ENCODE measurements around the gene FOXN3. TPM values are rescaled to one million over a fixed set of nuclear protein-coding genes. Genes with fewer than 3 reads are reported as not detected.
A peak's percentile ranks its signal among the peaks of the same experiment; 100 is the strongest.

The FOXN3 gene
- total and polyA plus RNA-seq, 8 donors, result 43.5 to 80.7 (median 49.1) TPM

DNA sequence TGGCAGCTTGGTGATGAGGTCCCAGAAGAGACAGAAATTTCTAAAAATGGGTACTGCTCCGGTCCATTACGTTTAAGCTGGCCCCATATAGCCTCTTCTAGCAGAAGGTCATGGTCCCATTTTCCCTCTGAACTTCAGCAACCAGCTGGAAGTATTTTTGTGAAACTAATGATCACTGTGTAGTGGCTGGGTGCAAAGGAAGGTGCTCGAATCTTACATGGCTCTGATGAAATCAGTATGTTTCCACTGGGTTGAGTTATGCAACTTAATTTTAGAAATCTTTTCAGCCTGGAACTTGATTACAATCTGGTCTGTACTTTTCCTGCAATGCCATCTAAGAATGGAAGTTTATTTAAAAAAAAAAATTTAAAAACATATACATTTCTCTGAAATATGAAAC is 228.5 kb downstream of the FOXN3 start:
- TF ChIP-seq, protein P1, sequence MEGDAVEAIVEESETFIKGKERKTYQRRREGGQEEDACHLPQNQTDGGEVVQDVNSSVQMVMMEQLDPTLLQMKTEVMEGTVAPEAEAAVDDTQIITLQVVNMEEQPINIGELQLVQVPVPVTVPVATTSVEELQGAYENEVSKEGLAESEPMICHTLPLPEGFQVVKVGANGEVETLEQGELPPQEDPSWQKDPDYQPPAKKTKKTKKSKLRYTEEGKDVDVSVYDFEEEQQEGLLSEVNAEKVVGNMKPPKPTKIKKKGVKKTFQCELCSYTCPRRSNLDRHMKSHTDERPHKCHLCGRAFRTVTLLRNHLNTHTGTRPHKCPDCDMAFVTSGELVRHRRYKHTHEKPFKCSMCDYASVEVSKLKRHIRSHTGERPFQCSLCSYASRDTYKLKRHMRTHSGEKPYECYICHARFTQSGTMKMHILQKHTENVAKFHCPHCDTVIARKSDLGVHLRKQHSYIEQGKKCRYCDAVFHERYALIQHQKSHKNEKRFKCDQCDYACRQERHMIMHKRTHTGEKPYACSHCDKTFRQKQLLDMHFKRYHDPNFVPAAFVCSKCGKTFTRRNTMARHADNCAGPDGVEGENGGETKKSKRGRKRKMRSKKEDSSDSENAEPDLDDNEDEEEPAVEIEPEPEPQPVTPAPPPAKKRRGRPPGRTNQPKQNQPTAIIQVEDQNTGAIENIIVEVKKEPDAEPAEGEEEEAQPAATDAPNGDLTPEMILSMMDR (IDR thresholded peaks at IDR 0.05), result no peak
- H3K27ac ChIP-seq, result no peak overlapping the region
- no peak overlapping the region for H3K4me3 ChIP-seq
- DNase-seq (no peak), ATAC-seq (no peak)
- H3K9me3 ChIP-seq, result no peaks in the 10 kb centered on the region
- no peaks in the 10 kb centered on the region for H3K27me3 ChIP-seq
- no peaks in the 10 kb centered on the region for H3K36me3 ChIP-seq
- intact Hi-C loops (cut with DNase I), result no loop called here
- no peaks in the 10 kb centered on the region for H3K4me1 ChIP-seq

DNA sequence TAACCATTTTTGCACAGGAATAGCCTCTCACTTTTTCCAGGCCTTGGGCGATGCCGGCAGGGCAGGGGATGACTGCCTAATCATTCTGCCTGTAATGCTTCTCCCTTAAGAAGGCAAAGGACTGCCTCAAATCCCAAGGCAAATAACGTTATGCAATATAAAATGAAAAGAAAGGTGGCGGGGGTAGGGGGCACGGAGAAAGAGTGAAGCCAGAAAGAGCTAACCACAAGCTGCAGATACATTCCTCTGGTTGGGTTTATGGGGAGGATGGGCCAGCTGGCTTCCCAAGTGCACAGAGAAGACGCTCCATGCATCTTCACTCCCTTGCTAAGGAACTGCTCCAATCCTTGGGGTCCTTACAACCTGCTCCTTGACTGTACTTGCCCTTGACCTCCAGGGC is 229.5 kb downstream of the FOXN3 start:
- ATAC-seq, result no peak
- Histone ChIP-seq H3K9me3 (no peaks in the 10 kb centered on the region), H3K27ac (no peak overlapping the region)

DNA sequence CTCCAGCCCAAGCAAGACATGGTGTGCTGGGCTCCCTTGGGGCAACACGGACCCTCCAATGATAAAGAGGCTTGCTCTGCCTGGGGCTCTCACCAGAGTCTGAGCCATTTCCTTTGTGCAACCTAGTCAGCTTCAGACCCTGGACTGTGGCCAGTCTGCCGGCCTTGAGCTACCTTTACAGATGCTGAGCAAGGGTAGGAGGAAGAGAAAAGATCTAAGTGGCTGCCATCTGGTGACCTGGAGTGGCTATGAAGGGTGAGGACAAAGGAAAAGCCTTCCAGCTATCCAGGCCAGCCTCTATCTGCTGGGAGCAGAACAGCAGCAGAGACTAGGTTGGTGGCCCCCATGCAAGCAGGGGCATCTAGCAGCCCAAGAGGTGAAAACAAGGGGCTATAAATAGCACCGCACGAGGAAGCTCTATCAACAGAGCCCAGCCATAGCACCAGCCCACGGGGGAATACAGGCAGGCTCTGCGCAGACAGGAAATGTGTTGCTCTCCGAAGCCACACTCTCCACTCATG is 230.1 kb downstream of the FOXN3 start:
- DNase-seq (peak in 1 of 4 donors; percentile 21), ATAC-seq (no peak)
- Histone ChIP-seq H3K4me3 (no peak overlapping the region), H3K36me3 (no peaks in the 10 kb centered on the region), H3K27me3 (no peaks in the 10 kb centered on the region), H3K27ac (no peak overlapping the region), H3K4me1 (no peaks in the 10 kb centered on the region), H3K9me3 (no peaks in the 10 kb centered on the region)
- TF ChIP-seq, protein P1 (IDR thresholded peaks at IDR 0.05), result no peak
- intact Hi-C loops (cut with DNase I), result no loop called here

More for the DNA sequence above, 229.5 kb downstream of the FOXN3 start:
- TF ChIP-seq, protein P1 (IDR thresholded peaks at IDR 0.05), result no peak
- Histone ChIP-seq H3K4me1 (no peaks in the 10 kb centered on the region), H3K36me3 (no peaks in the 10 kb centered on the region), H3K27me3 (no peaks in the 10 kb centered on the region), H3K4me3 (no peak overlapping the region)
- intact Hi-C loops (cut with DNase I), result no loop called here
- DNase-seq, result peak in 1 of 4 donors; percentile 24

DNA sequence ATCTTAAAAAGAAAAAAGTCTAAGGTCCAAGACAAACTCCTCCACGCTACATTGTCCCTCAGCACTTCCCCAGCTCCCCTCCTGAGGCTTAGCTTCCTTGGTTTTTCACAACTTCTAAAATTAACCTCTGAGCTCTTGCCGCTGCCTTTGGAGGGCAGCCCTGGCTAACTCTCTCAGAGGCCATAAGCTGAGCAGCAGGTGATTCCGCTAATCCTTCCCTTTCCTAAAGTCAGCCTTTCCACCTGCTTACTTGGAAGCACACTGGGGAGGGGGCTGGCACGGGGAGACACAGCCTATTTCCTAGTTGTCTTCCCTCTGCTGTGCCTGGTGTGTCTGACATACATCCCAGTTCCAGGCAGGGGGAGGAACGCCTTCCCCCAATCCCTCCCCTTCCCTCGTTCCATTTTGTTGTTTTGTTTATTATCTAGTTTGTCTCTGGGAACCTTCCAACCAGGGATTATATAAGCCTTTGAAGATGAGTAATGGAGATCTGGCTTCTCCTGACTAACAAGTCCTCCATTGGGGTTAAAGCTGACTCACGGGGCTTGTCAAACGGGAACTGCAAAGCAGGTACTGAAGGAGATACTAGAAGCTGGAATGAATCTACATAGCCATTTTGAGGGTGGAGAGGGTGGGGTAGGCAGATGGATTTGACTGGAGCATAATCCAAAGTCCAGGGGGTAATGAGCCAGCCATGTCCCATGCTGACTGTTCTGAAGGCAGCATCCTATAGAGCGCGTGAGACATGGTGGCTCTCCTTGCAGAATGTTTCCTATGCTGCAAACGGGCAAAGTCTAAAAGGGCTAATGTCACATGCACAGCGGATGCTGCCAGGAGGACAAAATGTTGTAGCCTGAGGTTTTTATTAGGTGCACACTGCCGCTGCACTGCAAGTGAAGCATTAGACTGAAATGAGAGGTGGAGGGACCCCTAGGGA is 230.8 kb downstream of the FOXN3 start:
- Histone ChIP-seq H3K27ac (no peak overlapping the region), H3K27me3 (no peaks in the 10 kb centered on the region), H3K4me3 (no peak overlapping the region), H3K9me3 (no peaks in the 10 kb centered on the region), H3K36me3 (no peaks in the 10 kb centered on the region), H3K4me1 (no peaks in the 10 kb centered on the region)
- intact Hi-C loops (cut with DNase I), result no loop called here
- TF ChIP-seq, protein P1 (IDR thresholded peaks at IDR 0.05), result no peak
- ATAC-seq, result no peak
- no peak for DNase-seq

GRCh38 chr14:89184952-89185351 is 232.1 kb downstream of the FOXN3 start:
- Histone ChIP-seq H3K4me3 (no peak overlapping the region), H3K36me3 (no peaks in the 10 kb centered on the region), H3K9me3 (no peaks in the 10 kb centered on the region), H3K27me3 (no peaks in the 10 kb centered on the region), H3K27ac (no peak overlapping the region), H3K4me1 (no peaks in the 10 kb centered on the region)
- peak in 1 of 4 donors; percentile 57 for DNase-seq
- TF ChIP-seq, protein P1 (IDR thresholded peaks at IDR 0.05), result no peak
- ATAC-seq, result no peak
- intact Hi-C loops (cut with DNase I), result no loop called here

Measured in left lung (tissue), 10 donors.